Measurements from ENCODE around the gene FUOM. TPM values are rescaled to one million over a fixed set of nuclear protein-coding genes. Genes with fewer than 3 reads are reported as not detected.
A peak's percentile ranks its signal among the peaks of the same experiment; 100 is the strongest.

FUOM gene
- total RNA-seq, 1 experiment from 2014 or later, result 6.2 TPM

DNA sequence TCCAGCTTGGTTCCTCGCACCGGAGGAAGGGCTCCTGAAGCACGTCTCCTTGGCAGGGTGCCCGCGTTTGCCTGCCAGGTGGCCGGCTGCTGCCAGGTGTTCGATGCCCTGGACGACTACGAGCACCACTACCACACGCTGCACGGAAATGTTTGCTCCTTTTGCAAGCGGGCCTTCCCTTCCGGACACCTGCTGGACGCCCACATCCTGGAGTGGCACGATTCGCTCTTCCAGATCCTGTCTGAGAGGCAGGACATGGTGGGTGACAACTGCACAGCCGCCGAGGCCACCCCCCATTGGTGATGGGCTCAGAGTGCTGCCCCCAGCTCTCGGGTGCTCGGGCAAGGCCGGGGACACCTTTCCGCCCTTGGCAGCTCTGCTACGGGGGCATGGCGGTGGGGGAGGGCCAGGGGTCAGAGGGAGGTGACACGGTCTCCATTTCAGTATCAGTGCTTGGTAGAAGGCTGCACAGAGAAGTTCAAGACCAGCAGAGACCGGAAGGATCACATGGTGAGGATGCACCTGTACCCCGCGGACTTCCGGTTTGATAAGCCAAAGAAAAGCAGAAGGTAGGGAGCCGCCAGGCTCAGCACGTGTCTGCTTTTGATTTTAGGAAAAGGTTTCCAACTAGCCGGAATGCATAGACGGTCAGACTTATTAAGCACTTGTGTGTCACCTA is 48.0 kb downstream of the FUOM start:
- peaks cover 8% of the 10 kb centered on the region for H3K4me1 ChIP-seq (replicated peaks)
- H3K27me3 ChIP-seq (replicated peaks), result no peaks in the 10 kb centered on the region
- no peak for DNase-seq (ENCODE audit: low read depth in 1 of 2, low spot score in 2 of 2)
- H3K36me3 ChIP-seq, result peaks cover 45% of the 10 kb centered on the region
- H3K4me3 ChIP-seq, result no peak overlapping the region; the same call in 1 of the 2 replicates
- no peak overlapping the region for H3K27ac ChIP-seq
- H3K9me3 ChIP-seq (replicated peaks), result no peaks in the 10 kb centered on the region

DNA sequence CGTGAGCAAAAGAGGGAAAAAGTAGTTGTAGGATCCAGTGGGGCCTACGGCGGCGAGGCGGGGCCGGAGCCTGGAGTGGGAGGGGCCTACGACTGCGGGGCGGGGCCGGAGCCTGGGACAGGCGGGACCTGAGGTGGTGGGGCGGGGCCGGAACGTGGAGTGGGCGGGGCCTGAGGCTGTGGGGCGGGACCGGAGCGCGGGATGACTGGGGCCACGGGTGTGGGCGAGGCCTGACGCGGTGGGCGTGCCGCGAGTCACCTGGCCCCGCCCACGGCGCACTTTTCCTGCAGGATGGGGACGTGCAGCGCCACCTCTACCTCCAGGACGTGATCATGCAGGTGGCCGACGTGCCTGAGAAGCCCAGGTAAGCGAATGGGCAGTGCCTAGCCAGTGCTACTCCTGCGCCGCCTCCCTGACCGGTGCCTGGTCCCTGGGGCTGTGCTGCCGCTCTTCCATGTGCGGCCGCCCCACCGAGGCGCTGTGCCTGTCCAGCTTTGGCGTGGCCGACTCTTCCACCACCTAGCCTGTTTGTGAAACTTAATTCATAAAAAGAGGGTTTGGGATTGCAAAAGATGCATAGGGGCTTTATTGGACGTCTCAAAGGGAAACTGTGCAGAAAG is 48.6 kb downstream of the FUOM start:
- Histone ChIP-seq H3K36me3 (peaks cover 45% of the 10 kb centered on the region), H3K27ac (peak overlapping the region; percentile 92), H3K4me3 (peak overlapping the region; percentile 98), H3K9me3 (replicated peaks) (no peaks in the 10 kb centered on the region), H3K27me3 (replicated peaks) (no peaks in the 10 kb centered on the region), H3K4me1 (replicated peaks) (peaks cover 8% of the 10 kb centered on the region)
- DNase-seq (ENCODE audit: low read depth in 1 of 2, low spot score in 2 of 2), result peak in 1 of 2 experiments; percentile 92

DNA sequence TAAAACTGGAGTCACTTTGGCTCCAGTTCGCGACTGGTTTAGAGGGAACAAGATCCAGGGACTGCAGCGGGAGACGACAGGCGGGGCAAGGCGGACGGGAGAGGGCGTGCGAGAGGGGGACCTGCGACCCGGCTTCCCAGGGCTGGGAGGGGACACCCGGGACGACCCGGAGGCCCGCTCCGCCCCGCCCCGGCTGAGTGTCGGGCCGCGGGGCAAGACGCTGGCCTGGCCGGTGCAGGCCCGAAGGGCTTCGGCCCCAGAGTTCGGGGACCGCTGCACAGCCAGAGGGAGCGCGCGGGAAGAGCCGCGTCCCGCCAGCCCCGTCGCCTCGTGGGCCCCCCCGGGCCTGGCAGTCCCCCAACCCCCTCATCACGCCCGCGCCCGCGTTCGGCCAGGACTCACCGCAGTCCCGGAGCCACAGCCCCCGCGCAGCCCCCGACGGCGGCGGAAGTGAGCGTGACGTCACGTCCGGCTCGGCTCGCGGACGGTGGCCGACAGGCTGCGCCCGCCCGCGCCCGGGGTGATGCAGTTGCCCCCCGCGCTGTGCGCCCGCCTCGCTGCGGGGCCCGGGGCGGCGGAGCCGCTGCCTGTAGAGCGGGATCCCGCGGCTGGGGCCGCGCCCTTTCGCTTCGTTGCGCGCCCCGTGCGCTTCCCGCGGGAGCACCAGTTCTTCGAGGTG is 49.3 kb downstream of the FUOM start, which contains the start of the genes TUBGCP2 and ZNF511:
Gene TUBGCP2 (minus strand): TSS at position 452 of the 679 bp plus-strand sequence. CDS start 5,931 bp downstream, outside the sequence.
Gene ZNF511 (plus strand): TSS at position 494 of the 679 bp plus-strand sequence. CDS start 30 bp downstream, at position 524.
- Histone ChIP-seq H3K4me3 (peak within 1 kb of the TSS; percentile 98), H3K9me3 (replicated peaks) (no peaks in the 10 kb centered on the region), H3K27me3 (replicated peaks) (no peaks in the 10 kb centered on the region), H3K4me1 (replicated peaks) (peaks cover 8% of the 10 kb centered on the region), H3K27ac (peak within 1 kb of the TSS; percentile 92), H3K36me3 (peaks cover 50% of the 10 kb centered on the region)
- DNase-seq (ENCODE audit: low read depth in 1 of 2, low spot score in 2 of 2), result peak; percentile 86 to 92

DNA sequence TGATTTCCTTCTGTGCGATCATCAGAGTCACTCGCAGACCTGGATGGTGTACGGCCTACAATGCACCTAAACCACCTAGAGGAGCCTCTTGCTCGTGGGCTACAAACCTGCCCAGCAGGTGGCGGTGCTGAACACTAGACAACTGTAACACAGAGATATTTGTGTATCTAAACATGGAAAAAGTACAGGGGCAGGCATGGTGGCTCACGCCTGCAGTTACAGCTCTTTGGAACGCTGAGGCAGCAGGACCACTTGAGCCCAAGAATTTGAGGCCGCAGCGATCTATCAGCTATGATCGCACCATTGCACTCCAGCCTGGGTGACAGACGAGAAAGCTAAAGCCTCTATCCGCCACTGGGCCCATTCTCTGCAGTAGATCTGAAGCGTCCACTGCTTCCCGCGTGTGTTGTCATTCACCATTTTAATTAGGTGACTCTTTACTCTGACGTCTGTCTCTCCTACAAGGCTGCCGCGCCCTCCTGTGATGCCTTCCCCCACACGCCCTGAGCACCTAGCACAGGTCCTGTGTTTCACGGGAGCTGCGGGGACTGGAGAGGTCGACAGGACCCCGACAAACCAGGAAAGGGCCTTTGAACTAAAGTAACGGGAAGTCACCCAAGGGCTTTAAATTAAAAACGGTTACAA is 49.9 kb downstream of the FUOM start:
- H3K9me3 ChIP-seq (replicated peaks), result no peaks in the 10 kb centered on the region
- H3K27ac ChIP-seq, result peak overlapping the region; percentile 92
- DNase-seq (ENCODE audit: low read depth in 1 of 2, low spot score in 2 of 2), result peak; percentile 62 to 70
- peaks cover 51% of the 10 kb centered on the region for H3K36me3 ChIP-seq
- peaks cover 8% of the 10 kb centered on the region for H3K4me1 ChIP-seq (replicated peaks)
- H3K27me3 ChIP-seq (replicated peaks), result no peaks in the 10 kb centered on the region
- H3K4me3 ChIP-seq, result peak overlapping the region; percentile 98

DNA sequence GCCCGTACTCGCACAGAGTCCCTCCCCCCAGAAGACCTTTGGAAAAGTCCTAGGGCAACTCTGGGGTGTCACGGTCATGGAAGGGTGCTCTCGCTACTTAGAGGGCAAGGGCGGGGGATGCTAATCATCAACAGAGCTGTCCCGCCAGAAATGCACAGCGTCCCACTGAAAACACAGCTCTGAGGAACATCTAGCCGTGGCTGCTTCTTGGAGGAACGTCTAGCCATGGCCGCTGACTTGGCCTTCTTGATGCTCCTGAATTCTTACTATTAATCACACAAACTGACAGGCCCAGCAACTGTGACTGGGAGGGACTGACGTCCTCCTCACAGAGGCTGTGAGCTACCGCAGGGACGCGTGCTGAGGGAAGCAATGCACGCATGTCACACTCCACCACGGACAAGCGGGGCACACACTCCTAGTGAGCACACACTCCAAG is 50.9 kb downstream of the FUOM start:
- DNase-seq (ENCODE audit: low read depth in 1 of 2, low spot score in 2 of 2), result no peak
- Histone ChIP-seq H3K4me3 (no peak overlapping the region), H3K4me1 (replicated peaks) (peaks cover 8% of the 10 kb centered on the region), H3K36me3 (peaks cover 52% of the 10 kb centered on the region), H3K27me3 (replicated peaks) (no peaks in the 10 kb centered on the region), H3K9me3 (replicated peaks) (no peaks in the 10 kb centered on the region), H3K27ac (no peak overlapping the region)

DNA sequence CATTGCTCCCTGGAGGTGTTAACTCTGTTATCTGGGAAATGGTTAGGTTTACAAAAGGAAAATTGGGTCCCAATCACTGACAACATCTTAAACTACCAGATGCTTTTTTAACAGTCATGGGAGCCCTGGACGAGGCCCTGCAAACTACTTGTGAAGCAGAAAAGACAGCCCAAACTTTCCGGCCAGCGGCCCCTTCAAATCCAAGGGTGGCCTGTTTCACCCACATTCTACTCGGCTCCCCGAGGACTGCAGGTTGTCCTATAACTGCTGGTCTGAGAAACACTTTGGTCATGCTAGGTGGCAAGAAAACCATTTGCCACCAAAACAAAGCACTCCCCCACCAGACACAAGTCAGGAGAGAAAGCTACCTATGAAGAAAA is 51.7 kb downstream of the FUOM start:
- no peak for DNase-seq (ENCODE audit: low read depth in 1 of 2, low spot score in 2 of 2)
- Histone ChIP-seq H3K36me3 (peaks cover 55% of the 10 kb centered on the region), H3K9me3 (replicated peaks) (no peaks in the 10 kb centered on the region), H3K27me3 (replicated peaks) (no peaks in the 10 kb centered on the region), H3K27ac (no peak overlapping the region), H3K4me1 (replicated peaks) (peaks cover 8% of the 10 kb centered on the region), H3K4me3 (no peak overlapping the region)

Other genes starting within 250 kb of the FUOM start
- 0.11 TPM in 1 of 2 replicates, not detected in the other for gene KNDC1, start 197.8 kb downstream of the FUOM start, total RNA-seq (2014; rRNA removed; shearing (Covaris generic))
- gene UTF1, start 127.8 kb downstream of the FUOM start, total RNA-seq (2014; rRNA removed; shearing (Covaris generic)), result not detected in 2 replicates
- not detected in 2 replicates for gene VENTX, start 120.2 kb downstream of the FUOM start, total RNA-seq (2014; rRNA removed; shearing (Covaris generic))
- gene ADAM8, start 81.2 kb downstream of the FUOM start, total RNA-seq (2014; rRNA removed; shearing (Covaris generic)), result 0.03 TPM in 1 of 2 replicates, not detected in the other
- 49.7 and 74.3 TPM in 2 replicates for gene TUBGCP2, start 49.1 kb downstream of the FUOM start, total RNA-seq (2014; rRNA removed; shearing (Covaris generic))
- gene ZNF511, start 49.1 kb downstream of the FUOM start, total RNA-seq (2014; rRNA removed; shearing (Covaris generic)), result 22.7 and 37.9 TPM in 2 replicates
- gene CALY, start 21.1 kb downstream of the FUOM start, total RNA-seq (2014; rRNA removed; shearing (Covaris generic)), result not detected in 2 replicates
- gene PRAP1, start 10.6 kb downstream of the FUOM start, total RNA-seq (2014; rRNA removed; shearing (Covaris generic)), result not detected in 2 replicates
- 106 and 145 TPM in 2 replicates for gene ECHS1, start 15.3 kb upstream of the FUOM start, total RNA-seq (2014; rRNA removed; shearing (Covaris generic))
- 8.7 and 9.9 TPM in 2 replicates for gene PAOX, start 21.2 kb upstream of the FUOM start, total RNA-seq (2014; rRNA removed; shearing (Covaris generic))
- 36.8 and 50.5 TPM in 2 replicates for gene MTG1, start 36.1 kb upstream of the FUOM start, total RNA-seq (2014; rRNA removed; shearing (Covaris generic))
- gene SPRN, start 66.6 kb upstream of the FUOM start, total RNA-seq (2014; rRNA removed; shearing (Covaris generic)), result not detected in 2 replicates
- 0.09 and 0.18 TPM in 2 replicates for gene SCART1, start 95.9 kb upstream of the FUOM start, total RNA-seq (2014; rRNA removed; shearing (Covaris generic))
- 0.37 TPM in 1 of 2 replicates, not detected in the other for gene CYP2E1, start 169.3 kb upstream of the FUOM start, total RNA-seq (2014; rRNA removed; shearing (Covaris generic))
- gene SYCE1, start 207.6 kb upstream of the FUOM start, total RNA-seq (2014; rRNA removed; shearing (Covaris generic)), result not detected in 2 replicates